Pulmonary artery endothelial cell (primary cell): ENCODE data around the gene HSPG2. TPM values are rescaled to one million over a fixed set of nuclear protein-coding genes. Genes with fewer than 3 reads are reported as not detected.
A peak's percentile ranks its signal among the peaks of the same experiment; 100 is the strongest.
"Not testable (repeated sequence)": the region's sequence is repeated elsewhere in the genome, so short reads cannot be mapped to it uniquely, and the experiment has no call there.

Experiments
- DNase-seq: peaks from one replicate; pipeline ENCODE4 v3.0.0-alpha.2; 2011; ENCODE audit warnings: low read depth, low spot score
- total RNA-seq: library from RNA; depleted of rRNA; stranded (reverse); fragments of >200 nt; gene quantifications from 2 replicates; pipeline ENCODE4 v1.2.3, GENCODE V29; 2014

Gene HSPG2
- total RNA-seq, 1 donor from 2014 or later = 1,405 TPM

DNA sequence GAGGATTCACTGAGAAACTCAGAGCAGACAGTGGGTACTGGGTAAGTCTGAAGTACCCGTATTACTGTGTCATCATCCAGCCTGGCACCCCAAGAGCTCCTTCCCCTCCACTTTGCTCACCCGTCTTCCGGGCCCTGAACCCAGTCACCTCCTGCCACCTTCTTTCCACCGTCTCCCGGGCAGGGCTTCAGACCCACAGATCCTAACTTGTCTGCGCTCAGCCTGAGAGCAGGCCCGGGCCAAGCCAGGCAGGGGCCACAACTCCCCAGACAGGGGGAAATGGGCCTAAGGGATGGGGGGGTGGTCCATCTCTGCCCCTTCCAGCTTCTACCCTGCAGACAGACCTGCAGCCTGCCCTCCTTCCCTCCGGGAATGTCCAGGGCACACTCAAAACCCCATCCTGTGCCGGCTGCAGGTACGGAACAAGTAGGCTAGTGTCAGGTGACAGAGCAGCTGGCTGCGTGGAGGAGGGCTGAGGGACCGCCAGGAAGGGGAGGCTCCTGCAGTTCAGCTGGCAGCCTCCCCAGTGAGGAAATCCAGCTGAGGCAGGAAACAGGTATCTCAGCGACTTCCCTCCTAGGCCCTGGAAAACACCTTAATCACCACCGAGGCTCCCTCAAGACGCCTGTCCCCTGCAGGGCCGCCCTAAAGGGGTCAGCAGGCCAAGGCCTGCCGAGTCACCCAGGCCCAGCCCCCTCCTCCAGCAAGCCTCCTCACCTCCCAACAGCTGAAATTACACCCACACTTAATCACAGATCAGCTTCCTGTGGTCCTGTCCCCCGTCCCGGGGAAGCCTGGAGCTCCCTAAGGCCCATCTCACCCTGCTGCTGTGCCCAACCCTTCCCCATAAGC, 3.5 kb downstream of the HSPG2 start:
- no peak for DNase-seq

DNA sequence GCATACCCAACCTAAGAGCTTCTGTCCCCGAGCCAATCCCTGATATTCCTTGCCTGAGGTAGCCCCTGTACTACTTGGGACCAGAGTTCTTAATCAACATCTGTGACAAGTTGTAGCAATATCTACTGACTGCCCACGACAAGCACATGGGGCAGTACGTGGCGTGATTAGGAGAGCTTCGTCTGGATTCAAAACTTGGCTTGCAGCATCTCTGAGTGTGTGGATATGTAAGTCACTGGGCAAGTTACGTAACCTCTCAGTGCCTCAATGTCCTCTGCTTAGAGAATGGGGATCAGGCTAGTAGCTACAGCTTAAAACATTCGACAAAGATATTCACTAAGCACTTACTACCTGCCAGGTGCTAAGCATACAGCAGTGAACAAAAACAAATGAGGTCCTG, 5.0 kb downstream of the HSPG2 start:
- DNase-seq = no peak

DNA sequence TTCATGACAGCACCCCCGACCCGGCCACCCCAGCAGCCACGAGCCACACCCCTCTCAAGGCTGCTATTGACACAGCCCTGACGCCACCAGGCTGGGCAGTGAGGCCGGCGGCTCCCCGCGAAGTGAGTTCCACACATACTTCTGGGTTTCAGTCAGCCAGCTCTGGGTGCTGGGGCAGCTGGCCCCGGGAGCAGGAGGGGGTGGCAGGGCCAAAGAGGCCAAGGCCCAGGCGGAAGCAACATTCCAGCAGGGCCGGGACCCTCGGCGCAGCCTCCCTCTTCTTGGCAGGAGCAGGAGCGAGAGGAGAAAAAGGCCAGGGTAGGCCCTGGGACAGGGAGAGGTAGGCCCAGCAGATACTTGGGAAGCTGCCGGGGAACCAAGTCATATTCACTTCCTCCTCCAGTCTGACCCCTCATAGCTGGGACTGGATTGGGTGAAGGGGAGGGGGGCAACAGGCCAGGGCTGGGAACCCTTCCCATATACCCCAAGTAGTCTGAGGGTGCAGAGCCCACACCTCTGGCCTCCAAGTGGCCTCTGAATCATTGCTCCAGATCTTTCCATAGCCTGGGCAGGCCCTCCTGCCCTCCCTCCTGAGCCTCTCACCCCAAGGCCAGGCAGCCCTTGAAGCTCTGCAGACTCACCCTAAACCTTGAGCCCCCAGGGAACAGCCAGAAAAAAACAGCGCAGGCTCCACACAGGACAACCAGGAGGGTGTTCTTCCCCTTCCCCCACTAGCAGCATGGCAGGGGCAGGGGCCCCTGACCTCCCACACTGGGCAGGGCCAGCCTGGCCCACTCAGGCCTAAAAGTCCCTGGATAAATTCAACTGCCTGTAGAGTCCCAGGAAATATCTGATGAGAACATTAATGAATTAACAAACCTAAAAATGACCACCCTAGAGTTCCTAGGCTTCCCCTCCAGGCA, 5.7 kb downstream of the HSPG2 start:
- DNase-seq = no peak

DNA sequence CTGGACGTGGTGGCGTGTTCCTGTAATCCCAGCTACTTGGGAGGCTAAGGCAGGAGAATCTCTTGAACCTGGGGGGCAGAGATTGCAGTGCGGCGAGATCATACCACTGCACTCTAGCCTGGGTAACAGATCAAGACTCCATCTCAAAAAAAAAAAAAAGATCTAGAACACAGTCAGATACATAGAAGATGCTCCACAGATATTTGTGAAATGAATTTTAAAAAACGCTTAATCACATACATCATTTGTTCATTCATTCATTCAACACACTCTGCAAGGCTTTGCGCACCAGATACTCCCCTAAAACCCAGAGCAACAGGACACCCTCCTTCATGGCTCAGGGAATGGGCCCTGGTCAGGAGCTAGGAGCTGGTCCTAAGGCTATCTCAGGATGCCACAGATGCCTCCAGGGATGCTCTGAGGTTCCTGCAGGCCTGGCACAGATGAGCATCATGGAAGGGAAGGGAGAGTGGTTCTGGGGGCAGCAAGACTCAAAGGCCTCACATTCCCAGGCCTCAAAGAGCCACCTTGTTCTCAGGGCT, 6.4 kb downstream of the HSPG2 start:
- DNase-seq = no peak

DNA sequence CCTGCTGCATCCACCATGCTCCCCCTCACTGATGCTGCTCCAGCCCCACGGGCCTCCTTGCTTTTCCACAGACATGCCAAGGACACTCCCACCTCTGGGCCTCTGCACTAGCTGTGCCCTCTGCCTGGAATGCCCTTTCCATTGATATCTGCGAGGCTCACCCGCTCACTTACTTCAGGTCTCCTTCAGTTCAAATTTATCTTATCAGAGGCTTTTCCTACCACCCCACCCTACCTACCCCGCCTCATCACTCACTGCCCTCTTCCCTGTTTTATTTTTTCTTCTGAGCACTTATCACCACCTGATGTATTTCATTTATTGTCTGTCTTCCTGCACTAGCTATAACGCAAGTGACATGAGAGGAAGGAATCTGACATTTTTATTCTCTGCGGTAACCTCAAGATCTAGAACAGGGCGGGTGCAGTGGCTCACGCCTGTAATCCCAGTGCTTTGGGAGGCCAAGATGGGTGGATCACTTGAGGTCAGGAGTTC, 7.0 kb downstream of the HSPG2 start:
- no peak for DNase-seq

DNA sequence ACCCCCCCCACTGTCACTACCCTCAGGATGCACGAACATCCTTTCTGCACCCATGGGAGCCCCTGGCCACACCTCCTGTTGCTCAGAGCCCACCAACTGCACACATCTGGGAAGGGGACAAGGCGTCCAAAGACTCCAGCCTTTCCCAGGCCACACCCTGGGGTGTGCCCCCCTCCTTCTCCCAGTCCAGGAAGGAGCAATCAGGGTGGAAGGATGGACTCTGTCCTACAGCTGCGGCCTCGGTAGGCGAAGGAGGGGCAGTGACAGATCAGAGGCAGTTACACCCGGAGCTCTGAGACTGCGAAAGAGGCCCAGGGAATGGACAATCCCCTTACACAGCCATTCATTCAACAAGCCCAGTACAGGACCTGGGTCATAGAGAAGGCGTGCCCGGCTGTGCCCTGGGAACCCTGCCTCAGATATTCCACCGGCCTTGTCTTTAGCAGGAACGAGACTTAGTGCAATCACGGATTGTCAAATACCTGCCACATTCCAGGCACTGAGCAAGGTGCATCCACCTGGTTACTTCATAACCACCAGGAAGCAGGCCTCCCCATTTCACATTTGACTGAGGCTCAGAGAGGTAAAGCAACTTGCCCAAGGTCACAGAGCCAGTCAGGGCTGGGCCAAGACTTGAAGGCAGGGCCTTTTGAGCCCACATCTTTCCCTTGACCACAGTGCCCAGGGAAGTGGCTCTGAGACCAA, 9.4 kb downstream of the HSPG2 start:
- DNase-seq = no peak

DNA sequence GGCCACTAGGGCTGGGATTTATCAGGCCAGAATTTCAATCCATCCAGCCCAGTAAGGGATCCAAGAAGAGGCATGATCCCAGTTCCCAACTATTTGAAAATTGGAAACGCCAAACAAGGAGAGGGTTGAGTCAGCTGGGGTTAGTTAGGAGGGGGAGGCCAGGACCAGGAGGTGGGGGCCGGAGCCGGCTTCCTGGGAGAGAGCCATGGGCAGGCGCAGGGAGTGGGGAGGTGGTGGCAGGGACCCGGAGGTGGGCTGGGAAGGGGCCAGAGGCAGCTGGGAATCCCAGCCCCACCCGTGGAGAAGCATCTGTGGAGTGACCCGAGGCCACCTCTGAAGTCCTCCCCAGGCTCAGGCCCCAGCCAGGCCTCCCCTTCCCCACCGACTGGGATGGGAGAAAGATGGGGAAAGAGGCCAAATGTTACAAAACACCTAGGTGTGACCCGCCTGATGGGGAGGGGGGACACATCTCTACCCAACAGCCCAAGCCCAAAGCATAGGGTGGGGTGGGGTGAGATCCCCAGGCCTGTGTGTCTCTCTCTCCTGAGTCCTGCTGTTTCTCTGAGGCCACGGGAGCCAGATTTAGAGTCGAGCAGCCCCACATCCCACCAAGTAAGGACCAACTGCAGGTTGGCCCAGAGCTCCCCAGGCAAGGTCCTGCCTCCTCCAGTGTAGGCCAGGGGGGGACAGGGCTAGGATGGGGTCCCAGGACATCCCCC, 10.1 kb downstream of the HSPG2 start:
- no peak for DNase-seq

DNA sequence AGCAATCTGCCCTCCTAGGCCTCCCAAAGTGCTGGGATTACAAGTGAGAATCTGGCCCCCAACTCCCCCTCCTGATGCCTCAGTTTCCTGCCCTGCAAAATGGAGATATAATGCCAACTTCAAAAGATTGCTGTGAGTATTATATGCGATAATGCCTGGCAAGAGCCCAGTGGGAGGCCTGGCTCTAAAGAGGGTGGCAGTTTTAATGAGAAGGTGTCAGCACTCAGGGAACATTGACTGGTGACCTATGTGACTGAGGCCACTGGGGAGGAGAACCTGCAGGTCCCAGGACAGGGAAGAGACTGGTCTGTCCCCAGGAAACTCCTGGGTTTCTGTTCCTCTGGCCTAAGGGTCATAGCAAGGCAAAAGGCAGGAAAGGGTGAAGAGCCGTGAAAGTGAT, 11.0 kb downstream of the HSPG2 start:
- no peak for DNase-seq

DNA sequence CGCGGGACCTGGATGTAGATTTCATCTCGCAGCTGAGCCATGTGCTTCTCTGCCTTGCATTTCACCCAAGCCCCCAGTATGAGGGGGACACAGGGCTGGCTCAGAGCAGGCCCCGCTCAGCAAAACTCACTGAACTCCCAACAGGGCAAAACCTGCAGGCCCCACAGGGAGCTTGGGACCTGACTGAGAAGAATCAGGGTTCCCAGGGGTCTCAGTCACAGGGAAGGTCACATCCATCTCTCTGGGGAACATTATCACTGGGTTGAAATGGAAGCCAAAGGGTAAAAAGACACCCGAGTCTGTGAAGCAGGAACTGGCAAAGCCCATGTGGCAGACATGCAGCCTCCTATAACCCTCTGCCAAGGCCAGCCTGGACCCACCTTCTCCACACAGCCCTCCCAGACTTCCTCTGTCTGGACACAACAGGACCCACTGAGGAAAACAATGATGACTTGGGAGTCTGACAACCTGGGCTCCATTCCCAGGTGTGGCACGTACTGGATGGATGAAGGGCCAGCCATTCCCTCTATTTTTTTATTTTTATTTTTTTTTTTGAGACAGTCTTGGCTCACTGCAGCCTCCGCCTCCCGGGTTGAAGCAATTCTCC, 11.7 kb downstream of the HSPG2 start:
- no peak for DNase-seq

DNA sequence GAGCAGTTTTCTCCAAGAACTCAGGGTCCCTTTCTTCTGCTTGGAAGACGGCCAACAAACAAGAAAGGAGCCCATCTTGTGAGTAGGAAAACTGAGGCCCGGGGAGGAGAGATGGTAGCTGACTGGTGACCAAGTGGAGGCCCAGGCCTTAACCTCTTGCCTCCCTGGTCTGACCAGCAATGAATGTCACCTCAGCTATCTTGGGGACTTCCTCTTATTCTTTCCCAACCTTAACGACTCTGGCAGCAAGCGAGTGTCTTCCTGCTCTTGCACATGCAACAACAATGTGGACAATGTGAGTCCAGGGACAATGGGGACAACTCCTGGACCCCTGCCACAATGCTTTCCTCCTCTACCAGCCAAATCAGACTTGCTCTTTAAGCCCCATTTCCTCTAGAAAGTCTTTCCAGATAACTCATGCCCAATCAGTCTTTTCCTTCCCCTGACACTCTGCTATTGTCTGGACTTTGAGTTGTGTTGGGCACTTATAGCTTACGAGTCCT, 12.6 kb downstream of the HSPG2 start:
- peak; percentile 87 for DNase-seq

DNA sequence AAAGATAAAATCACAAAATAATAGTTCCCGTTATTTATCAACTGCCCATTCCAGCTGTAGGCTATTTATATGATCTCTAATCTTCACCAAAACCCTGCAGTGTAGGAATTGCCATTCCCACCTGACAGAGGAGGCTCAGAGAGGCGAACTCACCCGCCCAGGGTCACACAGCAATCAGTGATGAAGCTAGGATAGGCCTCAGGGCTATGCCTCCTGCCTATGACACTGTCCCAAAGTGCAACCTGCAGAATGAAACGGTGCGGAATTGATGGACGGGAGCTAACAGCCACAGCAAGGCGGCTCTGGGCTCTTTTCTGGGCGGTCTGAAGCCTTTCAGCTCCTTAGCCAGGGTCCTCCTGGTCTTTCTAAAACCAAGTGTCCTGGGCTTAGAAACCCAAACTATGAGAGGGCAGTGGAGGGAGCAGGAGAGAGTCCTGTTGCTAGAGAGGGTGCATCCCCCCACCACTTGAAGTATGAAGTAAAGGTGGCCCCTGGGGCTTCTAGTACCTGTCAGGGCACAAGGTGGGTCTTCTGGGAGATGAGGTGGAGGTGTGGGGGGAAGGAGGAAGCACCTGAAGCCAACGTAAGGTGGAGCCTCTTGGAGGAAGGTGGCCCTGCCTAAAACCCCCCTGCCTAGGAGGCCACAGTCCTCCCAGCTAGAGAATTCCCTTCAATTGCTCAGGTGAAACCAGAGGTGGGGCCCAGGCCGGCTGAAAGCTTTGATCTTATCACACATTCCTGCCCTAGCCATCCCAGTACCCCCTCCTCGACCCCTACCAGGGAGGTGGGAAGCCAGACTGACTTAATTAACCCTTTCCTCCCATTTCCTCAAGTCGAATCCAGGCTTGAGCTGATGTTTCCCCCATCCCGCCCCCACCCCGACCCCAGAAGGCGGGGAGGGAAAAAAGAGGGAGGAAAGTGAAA, 14.8 kb downstream of the HSPG2 start:
- DNase-seq = no peak

DNA sequence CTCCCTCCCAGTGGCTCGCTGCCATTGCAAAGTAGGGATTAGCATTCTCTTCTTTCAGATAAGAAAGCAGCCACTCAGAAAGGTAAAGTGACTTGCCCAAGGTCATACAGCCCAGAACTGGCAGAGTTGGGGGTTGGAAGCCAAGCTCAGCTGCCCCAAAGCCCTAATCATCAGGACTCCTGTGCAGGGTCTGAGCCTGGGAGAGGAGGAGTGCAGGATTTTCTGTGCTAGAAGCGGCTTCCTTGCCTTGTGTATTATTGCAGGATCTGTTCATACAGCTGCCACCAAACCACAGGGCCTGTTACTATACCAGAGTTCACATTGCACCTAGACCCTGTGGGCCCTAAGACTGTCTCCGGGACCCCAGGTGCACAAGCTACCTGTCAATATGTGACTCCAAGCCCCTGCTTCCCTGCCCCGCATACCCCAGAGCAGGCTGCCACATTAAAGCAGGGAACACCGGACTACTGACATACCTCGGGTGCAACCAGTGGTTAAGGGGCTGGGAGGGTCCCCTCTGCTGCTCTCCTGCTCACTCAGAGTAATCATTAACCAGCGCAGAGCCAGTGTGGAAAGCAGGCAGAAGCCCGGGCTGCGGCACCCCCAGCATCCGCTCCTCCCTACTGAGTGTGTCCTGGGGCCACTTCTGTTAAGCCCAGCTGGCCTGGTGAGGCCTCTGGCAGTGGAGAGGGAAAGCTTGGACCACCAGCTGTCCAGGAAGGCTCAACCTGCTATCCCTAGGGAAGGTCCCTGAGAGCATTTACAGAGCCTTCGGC, 15.8 kb downstream of the HSPG2 start:
- DNase-seq = no peak

DNA sequence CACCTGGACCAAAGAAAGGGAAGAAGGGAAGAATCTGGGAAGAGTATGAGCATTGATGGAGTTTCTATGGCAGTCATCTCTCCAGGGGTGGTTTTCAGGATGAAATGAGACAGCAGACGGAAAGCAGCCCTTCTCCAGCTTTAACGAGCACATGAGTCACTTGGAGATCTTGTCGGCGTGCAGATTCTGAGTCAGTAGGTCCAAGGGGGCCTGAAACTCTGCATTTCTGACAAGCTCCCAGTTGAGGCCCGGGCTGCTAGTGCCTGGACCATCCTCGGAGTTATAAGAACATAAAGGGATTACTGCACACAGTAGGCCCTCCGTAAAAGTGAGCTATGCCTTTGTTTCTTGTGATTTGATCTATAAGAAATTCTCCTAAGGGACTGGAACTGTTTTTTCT, 17.6 kb downstream of the HSPG2 start:
- no peak for DNase-seq

DNA sequence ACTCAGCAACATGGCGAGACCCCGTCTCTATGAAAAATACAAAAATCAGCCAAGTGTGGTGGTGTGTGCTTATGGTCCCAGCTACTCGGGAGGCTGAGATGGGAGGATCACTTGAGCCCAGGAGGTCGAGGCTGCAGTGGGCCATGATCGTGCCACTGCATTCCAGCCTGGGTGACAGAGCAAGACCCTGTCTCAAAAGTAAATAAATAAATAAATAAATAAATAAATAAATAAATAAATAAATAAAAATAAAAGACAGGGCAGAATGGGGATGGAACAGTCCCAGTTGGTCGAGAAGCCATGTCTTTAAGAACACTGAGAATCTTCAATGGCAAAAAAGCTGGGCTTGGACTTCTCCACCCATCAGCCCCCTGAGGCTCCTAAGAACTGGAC, 19.9 kb downstream of the HSPG2 start:
- not testable (repeated sequence) for DNase-seq

DNA sequence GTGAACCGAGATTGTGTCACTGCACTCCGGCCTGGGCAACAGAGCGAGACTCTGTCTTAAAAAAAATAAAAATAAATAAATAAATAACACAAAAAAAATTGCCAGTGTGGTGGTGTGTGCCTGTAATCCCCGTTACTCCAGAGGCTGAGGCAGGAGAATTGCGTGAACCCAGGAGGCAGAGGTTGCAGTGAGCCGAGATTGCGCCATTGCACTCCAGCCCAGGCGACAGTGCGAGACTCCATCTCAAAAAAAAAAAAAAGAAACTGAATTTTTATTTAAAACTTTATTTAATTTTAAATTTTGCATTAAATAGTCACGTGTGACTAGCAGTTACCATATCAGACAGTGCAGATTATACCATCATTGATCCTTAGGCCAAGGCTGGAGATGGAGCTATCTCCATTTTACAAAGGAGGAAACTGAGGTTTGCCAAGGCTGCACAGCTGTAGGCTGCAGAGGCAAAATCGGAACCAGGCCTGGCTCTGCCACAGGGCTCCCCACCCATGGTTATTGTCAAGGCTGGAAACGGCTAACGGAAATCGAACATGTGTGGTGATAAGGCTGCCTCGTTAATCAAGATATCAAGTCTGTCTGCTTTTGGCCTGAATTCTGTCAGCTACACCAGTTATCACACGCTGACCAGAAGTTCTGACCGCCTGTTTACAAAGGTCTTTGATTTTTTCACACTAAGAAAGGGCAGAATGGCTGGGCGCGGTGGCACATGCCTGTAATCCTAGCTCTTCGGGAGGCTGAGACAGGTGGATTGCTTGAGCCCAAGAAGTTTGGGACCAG, 20.5 kb downstream of the HSPG2 start:
- no peak for DNase-seq

DNA sequence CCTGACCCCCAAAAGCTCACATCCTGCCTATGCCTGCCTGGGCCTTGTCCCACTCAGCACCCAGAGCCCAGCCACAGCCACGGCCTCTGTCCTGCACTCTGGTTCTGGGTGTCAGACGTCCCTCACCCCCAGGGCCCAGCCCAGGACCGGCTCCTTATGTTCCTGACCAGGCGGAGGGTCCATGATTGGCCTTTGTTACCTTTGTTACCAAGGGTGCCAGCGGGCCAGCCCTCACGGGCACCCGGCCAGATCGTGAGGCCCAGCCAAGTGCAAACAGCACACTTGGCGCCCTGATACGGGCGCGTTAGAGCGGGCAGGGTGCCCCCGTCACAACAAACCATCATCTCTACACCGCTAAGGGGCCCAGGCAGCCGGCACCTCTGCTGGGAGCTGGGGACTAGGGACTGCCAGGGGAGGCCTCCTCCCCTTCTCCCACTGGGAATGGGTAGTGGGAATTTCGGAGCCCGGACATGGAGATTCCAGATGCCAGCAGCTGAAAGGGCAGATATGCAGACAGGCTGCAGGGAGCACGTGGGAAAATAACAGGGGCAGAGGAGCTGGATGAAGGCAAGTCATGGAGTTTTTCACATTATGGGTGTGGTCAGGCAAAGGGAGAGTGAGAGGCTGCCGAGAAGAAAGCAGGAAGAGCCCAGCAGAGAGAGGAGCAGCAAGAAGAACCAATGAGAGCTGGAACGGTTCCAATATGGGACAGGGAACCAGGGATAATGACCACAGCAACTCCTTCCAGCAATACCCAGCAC, 22.1 kb downstream of the HSPG2 start:
- DNase-seq = no peak

DNA sequence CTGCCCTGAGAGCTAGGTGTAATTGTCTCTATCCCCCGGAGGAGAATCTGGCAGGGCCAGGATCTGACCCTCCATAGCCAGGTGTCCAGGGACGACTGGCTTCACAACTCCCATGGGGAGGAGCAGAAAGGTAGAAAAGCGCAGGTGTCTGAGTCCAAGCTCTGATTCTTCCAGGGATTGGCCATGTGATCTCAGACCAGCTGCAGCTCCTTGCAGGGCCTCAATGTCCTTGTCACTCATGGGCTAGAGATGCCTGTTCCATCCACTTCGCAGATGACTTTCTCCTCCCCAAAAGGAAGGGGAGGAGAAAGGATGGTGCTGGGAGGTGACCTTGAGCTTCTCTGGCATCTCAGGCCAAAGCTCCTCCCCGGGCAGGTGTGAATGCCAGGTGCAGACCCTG, 22.7 kb downstream of the HSPG2 start:
- no peak for DNase-seq
